ENCODE data around the gene TANGO2. TPM values are rescaled to one million over a fixed set of nuclear protein-coding genes. Genes with fewer than 3 reads are reported as not detected.

The TANGO2 gene
- total RNA-seq, 1 donor from 2014 or later, result 13.6 TPM

DNA sequence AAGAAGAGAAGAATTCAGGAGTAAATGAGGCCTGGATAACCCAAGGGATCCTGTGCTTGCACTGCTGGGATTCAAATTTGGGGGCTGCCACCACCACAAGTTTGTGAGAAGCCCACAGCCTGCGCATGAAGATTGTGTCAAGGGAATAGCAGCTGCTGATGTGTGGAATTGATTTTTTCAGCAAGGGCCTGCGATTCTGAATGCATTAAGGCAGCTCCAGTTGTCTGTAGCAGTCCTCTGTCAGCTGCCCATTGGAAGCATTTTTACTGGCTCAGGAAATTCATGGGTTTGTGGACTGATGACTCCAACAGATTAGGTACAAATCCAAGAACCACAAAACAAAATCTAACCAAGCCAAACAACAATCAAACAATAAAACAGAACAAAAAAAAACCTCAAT, 18.3 kb upstream of the TANGO2 start:
- no peaks in the 10 kb centered on the region for H3K27me3 ChIP-seq (ENCODE audit: control insufficient read depth in 3 of 3, insufficient read depth in 3 of 3, low read length in 3 of 3)
- no peak overlapping the region for H3K27ac ChIP-seq (ENCODE audit: low read depth, low read length)
- H3K9ac ChIP-seq (ENCODE audit: low read depth in 1 of 3, low read length in 3 of 3), result no peak overlapping the region
- H3K36me3 ChIP-seq (ENCODE audit: control insufficient read depth in 3 of 3, insufficient read depth in 3 of 3, low read length in 3 of 3), result no peaks in the 10 kb centered on the region
- H3K9me3 ChIP-seq (ENCODE audit: control insufficient read depth in 3 of 3, low read length in 3 of 3), result peaks cover 0 to 5% (median 0%) of the 10 kb centered on the region in 3 donors
- H3K4me3 ChIP-seq (ENCODE audit: low read length in 3 of 3), result no peak overlapping the region
- peaks cover 26 to 43% (median 27%) of the 10 kb centered on the region in 3 donors for H3K4me1 ChIP-seq (ENCODE audit: control insufficient read depth in 3 of 3, insufficient read depth in 3 of 3, low read length in 3 of 3)

- Histone ChIP-seq H3K9me3 (ENCODE audit: control insufficient read depth in 3 of 3, low read length in 3 of 3) (peaks cover 0 to 5% (median 0%) of the 10 kb centered on the region in 3 donors), H3K9ac (ENCODE audit: low read depth in 1 of 3, low read length in 3 of 3) (no peak overlapping the region), H3K27ac (ENCODE audit: low read depth, low read length) (no peak overlapping the region), H3K4me3 (ENCODE audit: low read length in 3 of 3) (no peak overlapping the region), H3K36me3 (ENCODE audit: control insufficient read depth in 3 of 3, insufficient read depth in 3 of 3, low read length in 3 of 3) (no peaks in the 10 kb centered on the region), H3K27me3 (ENCODE audit: control insufficient read depth in 3 of 3, insufficient read depth in 3 of 3, low read length in 3 of 3) (no peaks in the 10 kb centered on the region), H3K4me1 (ENCODE audit: control insufficient read depth in 3 of 3, insufficient read depth in 3 of 3, low read length in 3 of 3) (peaks cover 21 to 37% (median 26%) of the 10 kb centered on the region in 3 donors)
Observed at GRCh38 chr22:20003304-20003703, 17.6 kb upstream of the TANGO2 start.

GRCh38 chr22:20004464-20004863, 16.4 kb upstream of the TANGO2 start:
- H3K27me3 ChIP-seq (ENCODE audit: control insufficient read depth in 3 of 3, insufficient read depth in 3 of 3, low read length in 3 of 3), result no peaks in the 10 kb centered on the region
- H3K27ac ChIP-seq (ENCODE audit: low read depth, low read length), result no peak overlapping the region
- no peaks in the 10 kb centered on the region for H3K36me3 ChIP-seq (ENCODE audit: control insufficient read depth in 3 of 3, insufficient read depth in 3 of 3, low read length in 3 of 3)
- no peak overlapping the region for H3K4me3 ChIP-seq (ENCODE audit: low read length in 3 of 3)
- peaks cover 0 to 5% (median 0%) of the 10 kb centered on the region in 3 donors for H3K9me3 ChIP-seq (ENCODE audit: control insufficient read depth in 3 of 3, low read length in 3 of 3)
- peaks cover 9 to 26% (median 15%) of the 10 kb centered on the region in 3 donors for H3K4me1 ChIP-seq (ENCODE audit: control insufficient read depth in 3 of 3, insufficient read depth in 3 of 3, low read length in 3 of 3)
- no peak overlapping the region for H3K9ac ChIP-seq (ENCODE audit: low read depth in 1 of 3, low read length in 3 of 3)

- peaks cover 0 to 5% (median 0%) of the 10 kb centered on the region in 3 donors for H3K9me3 ChIP-seq (ENCODE audit: control insufficient read depth in 3 of 3, low read length in 3 of 3)
- H3K4me3 ChIP-seq (ENCODE audit: low read length in 3 of 3), result no peak overlapping the region
- peaks cover 5 to 20% (median 11%) of the 10 kb centered on the region in 3 donors for H3K4me1 ChIP-seq (ENCODE audit: control insufficient read depth in 3 of 3, insufficient read depth in 3 of 3, low read length in 3 of 3)
- no peaks in the 10 kb centered on the region for H3K27me3 ChIP-seq (ENCODE audit: control insufficient read depth in 3 of 3, insufficient read depth in 3 of 3, low read length in 3 of 3)
- H3K36me3 ChIP-seq (ENCODE audit: control insufficient read depth in 3 of 3, insufficient read depth in 3 of 3, low read length in 3 of 3), result no peaks in the 10 kb centered on the region
- H3K27ac ChIP-seq (ENCODE audit: low read depth, low read length), result no peak overlapping the region
- H3K9ac ChIP-seq (ENCODE audit: low read depth in 1 of 3, low read length in 3 of 3), result no peak overlapping the region
Observed at GRCh38 chr22:20008221-20008995, 12.5 kb upstream of the TANGO2 start.

DNA sequence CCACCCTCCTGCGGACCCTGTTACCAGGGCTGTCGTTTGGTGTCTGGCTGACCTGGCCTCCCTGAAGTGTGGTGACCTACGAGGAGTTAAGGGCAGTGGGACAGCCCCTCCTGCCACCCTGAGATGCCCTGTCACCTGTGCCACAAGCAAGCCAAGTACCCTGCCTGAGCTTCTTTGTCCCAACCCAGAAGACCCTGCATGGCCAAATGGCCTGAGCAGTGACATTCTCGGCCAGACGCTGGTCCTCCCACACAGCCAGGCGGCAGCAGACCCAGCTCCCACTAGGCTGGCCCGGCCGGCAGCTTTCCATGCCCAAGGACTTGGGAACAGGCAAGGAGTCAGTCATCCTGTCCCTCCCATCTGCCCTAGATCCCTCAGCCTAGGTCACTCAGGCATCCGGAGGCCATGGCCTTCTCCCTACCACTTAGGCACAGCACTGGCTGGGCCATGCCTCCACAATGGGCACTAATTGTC, 11.9 kb upstream of the TANGO2 start:
- no peaks in the 10 kb centered on the region for H3K27me3 ChIP-seq (ENCODE audit: control insufficient read depth in 3 of 3, insufficient read depth in 3 of 3, low read length in 3 of 3)
- peaks cover 0 to 5% (median 0%) of the 10 kb centered on the region in 3 donors for H3K9me3 ChIP-seq (ENCODE audit: control insufficient read depth in 3 of 3, low read length in 3 of 3)
- H3K4me1 ChIP-seq (ENCODE audit: control insufficient read depth in 3 of 3, insufficient read depth in 3 of 3, low read length in 3 of 3), result peaks cover 5 to 23% (median 15%) of the 10 kb centered on the region in 3 donors
- H3K4me3 ChIP-seq (ENCODE audit: low read length in 3 of 3), result no peak overlapping the region
- no peaks in the 10 kb centered on the region for H3K36me3 ChIP-seq (ENCODE audit: control insufficient read depth in 3 of 3, insufficient read depth in 3 of 3, low read length in 3 of 3)
- no peak overlapping the region for H3K27ac ChIP-seq (ENCODE audit: low read depth, low read length)
- H3K9ac ChIP-seq (ENCODE audit: low read depth in 1 of 3, low read length in 3 of 3), result no peak overlapping the region

- Histone ChIP-seq H3K27ac (ENCODE audit: low read depth, low read length) (no peak overlapping the region), H3K4me3 (ENCODE audit: low read length in 3 of 3) (no peak overlapping the region), H3K27me3 (ENCODE audit: control insufficient read depth in 3 of 3, insufficient read depth in 3 of 3, low read length in 3 of 3) (no peaks in the 10 kb centered on the region), H3K9ac (ENCODE audit: low read depth in 1 of 3, low read length in 3 of 3) (no peak overlapping the region), H3K36me3 (ENCODE audit: control insufficient read depth in 3 of 3, insufficient read depth in 3 of 3, low read length in 3 of 3) (no peaks in the 10 kb centered on the region), H3K9me3 (ENCODE audit: control insufficient read depth in 3 of 3, low read length in 3 of 3) (no peaks in the 10 kb centered on the region), H3K4me1 (ENCODE audit: control insufficient read depth in 3 of 3, insufficient read depth in 3 of 3, low read length in 3 of 3) (peaks cover 6 to 27% (median 20%) of the 10 kb centered on the region in 3 donors)
Observed at GRCh38 chr22:20009582-20010306, 11.2 kb upstream of the TANGO2 start.

- peaks cover 9 to 35% (median 27%) of the 10 kb centered on the region in 3 donors for H3K4me1 ChIP-seq (ENCODE audit: control insufficient read depth in 3 of 3, insufficient read depth in 3 of 3, low read length in 3 of 3)
- no peak overlapping the region for H3K4me3 ChIP-seq (ENCODE audit: low read length in 3 of 3)
- H3K27me3 ChIP-seq (ENCODE audit: control insufficient read depth in 3 of 3, insufficient read depth in 3 of 3, low read length in 3 of 3), result no peaks in the 10 kb centered on the region
- no peak overlapping the region for H3K27ac ChIP-seq (ENCODE audit: low read depth, low read length)
- H3K36me3 ChIP-seq (ENCODE audit: control insufficient read depth in 3 of 3, insufficient read depth in 3 of 3, low read length in 3 of 3), result no peaks in the 10 kb centered on the region
- no peaks in the 10 kb centered on the region for H3K9me3 ChIP-seq (ENCODE audit: control insufficient read depth in 3 of 3, low read length in 3 of 3)
- peak overlapping the region in 1 of 3 donors; percentile 50 for H3K9ac ChIP-seq (ENCODE audit: low read depth in 1 of 3, low read length in 3 of 3)
Observed at GRCh38 chr22:20010307-20011122, 10.4 kb upstream of the TANGO2 start.

- Histone ChIP-seq H3K27ac (ENCODE audit: low read depth, low read length) (no peak overlapping the region), H3K9ac (ENCODE audit: low read depth in 1 of 3, low read length in 3 of 3) (peak overlapping the region in 1 of 3 donors; percentile 50), H3K4me1 (ENCODE audit: control insufficient read depth in 3 of 3, insufficient read depth in 3 of 3, low read length in 3 of 3) (peaks cover 9 to 36% (median 29%) of the 10 kb centered on the region in 3 donors), H3K4me3 (ENCODE audit: low read length in 3 of 3) (no peak overlapping the region), H3K27me3 (ENCODE audit: control insufficient read depth in 3 of 3, insufficient read depth in 3 of 3, low read length in 3 of 3) (no peaks in the 10 kb centered on the region), H3K9me3 (ENCODE audit: control insufficient read depth in 3 of 3, low read length in 3 of 3) (no peaks in the 10 kb centered on the region), H3K36me3 (ENCODE audit: control insufficient read depth in 3 of 3, insufficient read depth in 3 of 3, low read length in 3 of 3) (no peaks in the 10 kb centered on the region)
Observed at GRCh38 chr22:20011123-20011992, 9.6 kb upstream of the TANGO2 start.
